K562 (cell line): ENCODE data around the gene HECW1. TPM values are rescaled to one million over a fixed set of nuclear protein-coding genes. Genes with fewer than 3 reads are reported as not detected.

ENCODE experiments used
- ATAC-seq: fragments of 200-7000 bp; cut with Tn5 transposase; 3 replicates; pipeline ENCODE4 v1.9.1; 2020; ENCODE audit warnings: moderate library complexity
- BruUV-seq: library from RNA; stranded (reverse); fragments of 400-500 nt; replicated peaks from 2 replicates; lab custom pipeline; 2021; lab: Mats Ljungman, UMichigan
- CTCF ChIA-PET: fragments of 300-600 bp; formaldehyde crosslinking; extraction: SDS; loops from one replicate; lab custom pipeline; 2021; ENCODE audit warnings: low intra/inter-chr PET ratio; lab: Yijun Ruan, JAX
- POLR2A ChIA-PET: fragments of 300-600, 350-650 bp; sonication (Branson Sonifier 250); formaldehyde crosslinking; extraction: SDS; loops from one replicate; lab custom pipeline; 2021; ENCODE audit warnings: antibody characterized with exemption, inconsistent platforms; lab: Yijun Ruan, JAX
- DNase-seq, 4 experiments: peaks; one replicate each; pipeline versions ENCODE4 v3.0.0 to v3.0.0-alpha.2; 2011 to 2018; ENCODE audit warnings: low spot score in 3 of 4, mixed read lengths in 3 of 4; ENCODE audit errors: extremely low read depth in 1 of 4
- FAIRE-seq: peaks from 2 replicates; lab custom pipeline; 2011; peaks lifted over from hg19 to GRCh38; lab: Jason Lieb, UNC
- H2AFZ ChIP-seq: 2 replicates; pipeline ENCODE4 v1.6.0; 2011; ENCODE audit warnings: low read depth, low read length, control low read depth, inconsistent platforms
- H3K27ac ChIP-seq: fragments of 200-600 bp; 3 replicates; pipeline ENCODE4 v1.8.0; 2011; ENCODE audit warnings: low read depth, mild to moderate bottlenecking, control low read depth, inconsistent platforms, low read length, moderate library complexity, mixed read lengths; ENCODE audit errors: extremely low read depth
- H3K27me3 ChIP-seq, 2 experiments: fragments of 300-600 bp in 1 of 2; 2 replicates in 1 of 2; 3 replicates in 1 of 2; pipeline versions ENCODE4 v1.6.0 to v1.8.0; 2011; ENCODE audit warnings: inconsistent platforms in 2 of 2, low read length in 2 of 2, mild to moderate bottlenecking in 1 of 2, mixed read lengths in 1 of 2, moderate library complexity in 1 of 2; ENCODE audit not compliant: control insufficient read depth in 2 of 2, insufficient read depth in 2 of 2
- H3K36me3 ChIP-seq: fragments of 300-600 bp; 3 replicates; pipeline ENCODE4 v1.8.0; 2011; ENCODE audit warnings: mild to moderate bottlenecking, low read length, inconsistent platforms; ENCODE audit not compliant: control insufficient read depth, insufficient read depth
- H3K4me1 ChIP-seq, 2 experiments: fragments of 200-600 bp in 1 of 2; replicated peaks in 1 of 2; 2 replicates in 1 of 2; 3 replicates in 1 of 2; pipeline versions ENCODE4 v1.5.1 to v1.8.0; 2011; ENCODE audit warnings: inconsistent platforms in 2 of 2, low read length in 2 of 2, mild to moderate bottlenecking in 1 of 2, mixed read lengths in 1 of 2, moderate library complexity in 1 of 2; ENCODE audit not compliant: control insufficient read depth in 2 of 2, insufficient read depth in 2 of 2
- H3K4me2 ChIP-seq: 2 replicates; pipeline ENCODE4 v1.6.1; 2011; ENCODE audit warnings: low read length, control low read depth, inconsistent platforms, mixed read lengths; ENCODE audit not compliant: insufficient read depth
- H3K4me3 ChIP-seq: fragments of 200-600 bp; sonication (generic), shearing (Covaris generic); 2 replicates; pipeline ENCODE4 v1.5.1; 2016; ENCODE audit warnings: control low read depth, inconsistent platforms
- H3K79me2 ChIP-seq: fragments of 200-600 bp; 3 replicates; pipeline ENCODE4 v1.8.0; 2011; ENCODE audit warnings: low read length, inconsistent platforms; ENCODE audit not compliant: control insufficient read depth, insufficient read depth
- H3K9ac ChIP-seq, 2 experiments: 2 replicates each; pipeline versions ENCODE4 v1.6.0 to v1.6.1; 2011; ENCODE audit warnings: low read depth in 2 of 2, low read length in 2 of 2, control low read depth in 1 of 2, inconsistent platforms in 1 of 2, mild to moderate bottlenecking in 1 of 2, mixed read lengths in 1 of 2; ENCODE audit not compliant: insufficient read depth in 1 of 2
- H3K9me1 ChIP-seq: one replicate; pipeline ENCODE4 v1.6.0; 2011; ENCODE audit warnings: inconsistent platforms, mild to moderate bottlenecking, low read length, moderate library complexity; ENCODE audit not compliant: control insufficient read depth, insufficient read depth
- H3K9me3 ChIP-seq: replicated peaks from 2 replicates; pipeline ENCODE4 v1.5.1; 2011; ENCODE audit warnings: low read depth, low read length, inconsistent platforms; ENCODE audit not compliant: control insufficient read depth, insufficient read depth
- H4K20me1 ChIP-seq: replicated peaks from 2 replicates; pipeline ENCODE4 v1.6.1; 2011; ENCODE audit warnings: low read length, inconsistent platforms, mixed read lengths; ENCODE audit not compliant: control insufficient read depth, insufficient read depth
- CREBBP ChIP-seq: IDR thresholded peaks from one replicate; pipeline ENCODE4 v1.6.1; 2012; ENCODE audit warnings: low read depth, mild to moderate bottlenecking, control low read depth, inconsistent platforms, low read length
- DACH1 ChIP-seq: fragments of 450-650 bp; IDR thresholded peaks from 2 replicates; pipeline ENCODE4 v1.6.1; 2018; ENCODE audit not compliant: partially characterized antibody
- FOS ChIP-seq: IDR thresholded peaks from 3 replicates; pipeline ENCODE4 v1.6.1; 2011; ENCODE audit not compliant: insufficient read length; ENCODE audit errors: extremely low read depth
- MIER1 ChIP-seq: fragments of 450-650 bp; IDR thresholded peaks from 2 replicates; pipeline ENCODE4 v1.6.1; 2016; ENCODE audit warnings: antibody characterized with exemption, mild to moderate bottlenecking, low read depth
- NFYB ChIP-seq: IDR thresholded peaks from 2 replicates; pipeline ENCODE4 v1.6.1; 2011; ENCODE audit warnings: mild to moderate bottlenecking, moderate library complexity; ENCODE audit not compliant: insufficient read length; ENCODE audit errors: extremely low read depth
- NRF1 ChIP-seq, 2 experiments: fragments of 450-650 bp; IDR thresholded peaks in 1 of 2; conservative IDR thresholded peaks in 1 of 2; 2 replicates each; pipeline ENCODE4 v1.6.1; 2014; ENCODE audit warnings: mild to moderate bottlenecking in 2 of 2
- SREBF2 ChIP-seq: sonication (generic); formaldehyde crosslinking; IDR thresholded peaks from 2 replicates; pipeline ENCODE4 v1.4.0; 2020; ENCODE audit warnings: mild to moderate bottlenecking, missing genetic modification reagents
- STAT5A ChIP-seq: IDR thresholded peaks from 2 replicates; pipeline ENCODE4 v1.6.1; 2012; ENCODE audit warnings: low read length, inconsistent platforms, borderline replicate concordance
- TSC22D4 ChIP-seq: fragments of 450-650 bp; IDR thresholded peaks from 2 replicates; pipeline ENCODE4 v1.6.1; 2016; ENCODE audit warnings: missing genetic modification characterization, missing biosample characterization, control low read depth
- ZEB2 ChIP-seq: fragments of 450-650 bp; IDR thresholded peaks from 2 replicates; pipeline ENCODE4 v1.6.1; 2016
- ZKSCAN1 ChIP-seq: fragments of 150-350 bp; IDR thresholded peaks from 2 replicates; pipeline ENCODE4 v1.6.1; 2016; ENCODE audit warnings: low read depth, low read length
- ZNF224 ChIP-seq: sonication (generic); formaldehyde crosslinking; IDR thresholded peaks from 2 replicates; pipeline ENCODE4 v1.8.0; 2022; ENCODE audit warnings: mild to moderate bottlenecking, missing genetic modification reagents
- ZNF780A ChIP-seq: fragments of 250-450 bp; sonication (Bioruptor Pico); IDR thresholded peaks from 2 replicates; pipeline ENCODE4 v1.5.0; 2021; ENCODE audit warnings: mild to moderate bottlenecking
- WGBS: fragments of 100-300 bp; shearing (Covaris generic); methylation state at CpG from one replicate; pipeline ENCODE4 v1.1.6; 2016; ENCODE audit warnings: low coverage, mixed read lengths; ENCODE audit not compliant: insufficient coverage; ENCODE audit errors: missing lambda C conversion rate; 5-methylcytosine and 5-hydroxymethylcytosine counted together
- in situ Hi-C: fragments of 300-500 bp; cut with MboI; formaldehyde crosslinking; loops from 4 replicates; pipeline ENCODE4 v1.15.0; 2018; ENCODE audit warnings: inconsistent platforms, mixed read lengths
- intact Hi-C: fragments of 100-400 bp; cut with micrococcal nuclease; formaldehyde crosslinking; loops from 2 replicates; pipeline ENCODE4 v1.14.2; 2022
- polyA plus RNA-seq, 8 experiments: library from polyadenylated mRNA; depleted of rRNA in 4 of 8; stranded (reverse) in 5 of 8; unstranded in 3 of 8; fragments of >200 nt; fragmentation: Nextera tagmentation in 2 of 8; fragmentation: Illumina TruSeq in 1 of 8; extraction: Ambion mirVana in 2 of 8; extraction: Trizol in 1 of 8; gene quantifications; 2 replicates each; pipeline versions ENCODE4 v1.2.1 to v1.2.3, GENCODE V29; 2011 to 2014; ENCODE audit warnings: inconsistent platforms in 1 of 8, missing spikeins in 1 of 8
- total RNA-seq, 7 experiments: library from RNA; depleted of rRNA in 6 of 7; stranded (reverse); fragments of >200 nt in 6 of 7; fragmentation: Illumina TruSeq in 2 of 7; extraction: Trizol in 2 of 7; gene quantifications; 2 replicates each; pipeline versions ENCODE4 v1.2.1 to v1.2.3, GENCODE V29; 2011 to 2021; ENCODE audit warnings: low replicate concordance in 1 of 7
- TF ChIP-seq, protein P1 (sequence below): fragments of 250-450 bp; sonication (Bioruptor Pico); IDR thresholded peaks from 2 replicates; pipeline ENCODE4 v1.8.0; 2022; ENCODE audit warnings: moderate library complexity, mild to moderate bottlenecking, inconsistent platforms
- TF ChIP-seq, protein P2 (sequence below): fragments of 250-450 bp; sonication (Bioruptor Pico); IDR thresholded peaks from 2 replicates; pipeline ENCODE4 v1.8.0; 2021; ENCODE audit warnings: mild to moderate bottlenecking, moderate library complexity
- TF ChIP-seq, protein P3 (sequence below): sonication (generic); formaldehyde crosslinking; IDR thresholded peaks from 2 replicates; pipeline ENCODE4 v1.5.0; 2020; ENCODE audit warnings: missing genetic modification reagents
- TF ChIP-seq, protein P4 (sequence below): fragments of 450-650 bp; IDR thresholded peaks from 2 replicates; pipeline ENCODE4 v1.6.1; 2017; ENCODE audit warnings: antibody characterized with exemption, mild to moderate bottlenecking

The HECW1 gene
- total and polyA plus RNA-seq, 9 of the 15 experiments (the other 6 are each of a cell fraction or from before 2014, with no cell fraction given): 0.07 to 0.31 (median 0.13) TPM; not detected in 4

DNA sequence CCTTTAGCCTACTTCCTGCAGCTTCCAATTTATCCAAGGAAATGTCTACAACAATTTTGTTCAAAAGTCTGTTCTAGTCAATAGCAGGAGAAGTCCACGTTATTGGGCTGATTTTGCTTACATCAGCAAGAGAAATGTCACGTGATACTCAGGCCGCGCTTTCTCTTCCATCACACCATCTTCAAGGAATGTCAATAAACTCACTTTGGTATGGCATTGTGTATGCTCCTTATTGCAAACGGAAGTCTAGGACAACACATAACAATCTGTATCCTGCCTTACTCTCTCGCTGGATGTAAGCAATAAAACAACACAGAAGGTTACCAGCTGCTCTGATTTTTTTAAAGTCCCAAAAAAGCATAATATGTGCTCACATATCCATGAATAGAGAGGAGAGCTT, 453.3 kb downstream of the HECW1 start:
- Histone ChIP-seq H3K4me1 (no peaks in the 10 kb centered on the region), H2AFZ (peak overlapping the region; percentile 69; the same call in 1 of the 2 replicates), H3K4me2 (no peak overlapping the region; the same call in 1 of the 2 replicates), H3K9me1 (no peaks in the 10 kb centered on the region), H3K9me3 (no peaks in the 10 kb centered on the region), H3K9ac (no peak overlapping the region), H3K4me3 (no peak overlapping the region), H3K27ac (no peak overlapping the region), H3K79me2 (no peaks in the 10 kb centered on the region), H3K27me3 (peaks cover 5% of the 10 kb centered on the region in 2 experiments), H3K36me3 (no peaks in the 10 kb centered on the region), H4K20me1 (no peaks in the 10 kb centered on the region)
- 15% methylated on average over 6 of the region's 6 CpGs for WGBS
- no TSS peak for BruUV-seq
- in situ Hi-C loops (no loop called here), intact Hi-C loops (no loop called here)
- POLR2A ChIA-PET: no interaction called here
- ATAC-seq (no peak), FAIRE-seq (peak; percentile 69), DNase-seq (no peak)
- CTCF ChIA-PET: no interaction called here
- TF ChIP-seq, protein P1, sequence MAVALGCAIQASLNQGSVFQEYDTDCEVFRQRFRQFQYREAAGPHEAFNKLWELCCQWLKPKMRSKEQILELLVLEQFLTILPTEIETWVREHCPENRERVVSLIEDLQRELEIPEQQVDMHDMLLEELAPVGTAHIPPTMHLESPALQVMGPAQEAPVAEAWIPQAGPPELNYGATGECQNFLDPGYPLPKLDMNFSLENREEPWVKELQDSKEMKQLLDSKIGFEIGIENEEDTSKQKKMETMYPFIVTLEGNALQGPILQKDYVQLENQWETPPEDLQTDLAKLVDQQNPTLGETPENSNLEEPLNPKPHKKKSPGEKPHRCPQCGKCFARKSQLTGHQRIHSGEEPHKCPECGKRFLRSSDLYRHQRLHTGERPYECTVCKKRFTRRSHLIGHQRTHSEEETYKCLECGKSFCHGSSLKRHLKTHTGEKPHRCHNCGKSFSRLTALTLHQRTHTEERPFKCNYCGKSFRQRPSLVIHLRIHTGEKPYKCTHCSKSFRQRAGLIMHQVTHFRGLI (CRISPR knock-in tag): no peak
- TF ChIP-seq, protein P2, sequence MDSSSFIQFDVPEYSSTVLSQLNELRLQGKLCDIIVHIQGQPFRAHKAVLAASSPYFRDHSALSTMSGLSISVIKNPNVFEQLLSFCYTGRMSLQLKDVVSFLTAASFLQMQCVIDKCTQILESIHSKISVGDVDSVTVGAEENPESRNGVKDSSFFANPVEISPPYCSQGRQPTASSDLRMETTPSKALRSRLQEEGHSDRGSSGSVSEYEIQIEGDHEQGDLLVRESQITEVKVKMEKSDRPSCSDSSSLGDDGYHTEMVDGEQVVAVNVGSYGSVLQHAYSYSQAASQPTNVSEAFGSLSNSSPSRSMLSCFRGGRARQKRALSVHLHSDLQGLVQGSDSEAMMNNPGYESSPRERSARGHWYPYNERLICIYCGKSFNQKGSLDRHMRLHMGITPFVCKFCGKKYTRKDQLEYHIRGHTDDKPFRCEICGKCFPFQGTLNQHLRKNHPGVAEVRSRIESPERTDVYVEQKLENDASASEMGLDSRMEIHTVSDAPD (CRISPR knock-in tag): no peak
- TF ChIP-seq DACH1: no peak
- TF ChIP-seq ZNF780A (CRISPR knock-in tag): no peak
- TF ChIP-seq CREBBP: no peak
- TF ChIP-seq NFYB: no peak
- TF ChIP-seq FOS: no peak
- TF ChIP-seq SREBF2 (CRISPR knock-in tag): no peak
- no peak for TF ChIP-seq STAT5A
- TF ChIP-seq ZNF224 (CRISPR knock-in tag): no peak
- no peak for TF ChIP-seq MIER1
- TF ChIP-seq, protein P3, sequence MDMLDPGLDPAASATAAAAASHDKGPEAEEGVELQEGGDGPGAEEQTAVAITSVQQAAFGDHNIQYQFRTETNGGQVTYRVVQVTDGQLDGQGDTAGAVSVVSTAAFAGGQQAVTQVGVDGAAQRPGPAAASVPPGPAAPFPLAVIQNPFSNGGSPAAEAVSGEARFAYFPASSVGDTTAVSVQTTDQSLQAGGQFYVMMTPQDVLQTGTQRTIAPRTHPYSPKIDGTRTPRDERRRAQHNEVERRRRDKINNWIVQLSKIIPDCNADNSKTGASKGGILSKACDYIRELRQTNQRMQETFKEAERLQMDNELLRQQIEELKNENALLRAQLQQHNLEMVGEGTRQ (CRISPR knock-in tag): peak; percentile 64
- TF ChIP-seq ZKSCAN1: no peak
- TF ChIP-seq NRF1 (conservative IDR thresholded peaks at IDR 0.05 in 1 of 2, IDR thresholded peaks at IDR 0.05 in 1 of 2): no peak
- TF ChIP-seq, protein P4, sequence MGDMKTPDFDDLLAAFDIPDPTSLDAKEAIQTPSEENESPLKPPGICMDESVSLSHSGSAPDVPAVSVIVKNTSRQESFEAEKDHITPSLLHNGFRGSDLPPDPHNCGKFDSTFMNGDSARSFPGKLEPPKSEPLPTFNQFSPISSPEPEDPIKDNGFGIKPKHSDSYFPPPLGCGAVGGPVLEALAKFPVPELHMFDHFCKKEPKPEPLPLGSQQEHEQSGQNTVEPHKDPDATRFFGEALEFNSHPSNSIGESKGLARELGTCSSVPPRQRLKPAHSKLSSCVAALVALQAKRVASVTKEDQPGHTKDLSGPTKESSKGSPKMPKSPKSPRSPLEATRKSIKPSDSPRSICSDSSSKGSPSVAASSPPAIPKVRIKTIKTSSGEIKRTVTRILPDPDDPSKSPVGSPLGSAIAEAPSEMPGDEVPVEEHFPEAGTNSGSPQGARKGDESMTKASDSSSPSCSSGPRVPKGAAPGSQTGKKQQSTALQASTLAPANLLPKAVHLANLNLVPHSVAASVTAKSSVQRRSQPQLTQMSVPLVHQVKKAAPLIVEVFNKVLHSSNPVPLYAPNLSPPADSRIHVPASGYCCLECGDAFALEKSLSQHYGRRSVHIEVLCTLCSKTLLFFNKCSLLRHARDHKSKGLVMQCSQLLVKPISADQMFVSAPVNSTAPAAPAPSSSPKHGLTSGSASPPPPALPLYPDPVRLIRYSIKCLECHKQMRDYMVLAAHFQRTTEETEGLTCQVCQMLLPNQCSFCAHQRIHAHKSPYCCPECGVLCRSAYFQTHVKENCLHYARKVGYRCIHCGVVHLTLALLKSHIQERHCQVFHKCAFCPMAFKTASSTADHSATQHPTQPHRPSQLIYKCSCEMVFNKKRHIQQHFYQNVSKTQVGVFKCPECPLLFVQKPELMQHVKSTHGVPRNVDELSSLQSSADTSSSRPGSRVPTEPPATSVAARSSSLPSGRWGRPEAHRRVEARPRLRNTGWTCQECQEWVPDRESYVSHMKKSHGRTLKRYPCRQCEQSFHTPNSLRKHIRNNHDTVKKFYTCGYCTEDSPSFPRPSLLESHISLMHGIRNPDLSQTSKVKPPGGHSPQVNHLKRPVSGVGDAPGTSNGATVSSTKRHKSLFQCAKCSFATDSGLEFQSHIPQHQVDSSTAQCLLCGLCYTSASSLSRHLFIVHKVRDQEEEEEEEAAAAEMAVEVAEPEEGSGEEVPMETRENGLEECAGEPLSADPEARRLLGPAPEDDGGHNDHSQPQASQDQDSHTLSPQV: no peak
- no peak for TF ChIP-seq TSC22D4
- no peak for TF ChIP-seq ZEB2
